GM19324 (cell line): ENCODE results near the gene DUS1L.

ENCODE experiments used
- ATAC-seq: cut with Tn5 transposase; IDR thresholded peaks from one replicate; pipeline ENCODE4 v1.9.1; 2021; ENCODE audit warnings: mild to moderate bottlenecking, moderate library complexity; ENCODE audit not compliant: unreplicated experiment, low FRiP score

The DUS1L gene

DNA sequence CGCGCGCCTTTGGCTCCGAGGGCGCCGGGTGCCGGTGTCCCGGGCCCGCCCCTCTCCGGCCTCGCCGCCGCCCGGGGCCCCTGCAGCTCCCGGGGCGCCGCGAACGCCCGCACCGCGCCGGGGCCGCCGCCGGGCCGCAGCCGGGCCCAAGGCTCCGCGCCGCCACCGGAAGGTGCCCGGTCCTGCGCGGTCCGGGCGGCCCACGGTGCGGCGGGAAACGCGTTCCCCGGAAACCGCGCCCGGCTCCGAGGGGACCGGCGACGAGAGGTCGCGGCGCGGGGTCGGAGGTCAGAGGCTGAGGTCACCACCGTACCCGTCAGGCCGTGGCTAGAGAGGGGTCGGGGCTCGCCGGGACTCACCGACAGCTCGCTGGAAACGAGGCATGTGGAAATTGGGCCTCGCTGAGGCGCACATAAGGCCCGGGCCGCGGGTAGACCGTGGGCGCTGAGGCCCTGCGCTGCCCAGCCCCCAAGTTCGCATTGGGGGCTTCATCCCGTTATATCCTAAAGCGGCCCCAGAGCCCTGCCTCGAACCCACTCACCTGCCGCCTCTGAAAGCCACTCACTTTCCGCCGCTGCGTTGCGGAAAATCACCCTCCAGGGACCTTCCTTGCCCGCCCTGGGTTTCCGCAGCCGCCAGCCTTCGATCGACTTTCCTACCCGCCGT is at the start of gene DUS1L:
Gene DUS1L (minus strand): TSS at position 167 of the 666 bp plus-strand sequence. CDS start 745 bp downstream, outside the sequence.
- ATAC-seq: peak; percentile 77

DNA sequence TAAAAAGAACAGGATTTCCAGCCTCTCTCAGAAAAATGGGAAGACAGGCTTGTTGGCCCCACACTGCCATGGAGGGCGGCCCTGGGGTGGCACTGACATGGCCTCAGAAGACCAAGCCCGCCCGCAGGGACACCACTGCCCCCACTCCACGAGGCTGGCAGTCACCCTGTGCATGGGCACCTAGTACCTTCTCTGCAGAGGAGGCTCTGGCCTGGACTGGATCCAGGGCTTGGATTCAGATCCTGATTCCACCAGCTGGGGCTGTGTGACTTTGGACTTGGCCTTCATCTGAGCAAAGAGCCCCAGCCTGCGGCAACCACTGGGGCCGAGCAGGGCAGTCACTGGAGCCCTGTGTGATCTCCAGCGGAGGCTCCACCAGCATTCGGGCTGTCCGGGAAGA is 49.3 kb upstream of the DUS1L start:
- ATAC-seq: no peak

DNA sequence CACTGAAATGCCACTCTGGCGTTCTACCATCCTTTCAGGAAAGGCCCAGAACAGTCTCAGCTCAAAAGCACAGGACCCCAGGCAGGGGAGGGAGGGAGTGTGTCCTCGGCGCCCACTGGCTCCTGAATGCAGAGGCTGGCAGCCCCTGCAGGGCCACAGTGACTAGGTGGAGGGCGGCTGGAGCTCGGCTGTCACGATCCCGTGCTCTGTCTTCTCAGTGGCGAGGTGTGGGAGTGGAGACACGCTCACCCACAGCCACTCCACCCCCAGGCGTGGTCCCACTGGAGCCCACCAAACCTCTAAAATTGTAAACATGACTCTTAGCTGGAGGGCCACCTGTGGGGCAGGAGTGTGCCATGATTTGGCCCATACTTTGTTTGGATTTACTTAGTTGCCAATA is 48.8 kb upstream of the DUS1L start:
- ATAC-seq: no peak

DNA sequence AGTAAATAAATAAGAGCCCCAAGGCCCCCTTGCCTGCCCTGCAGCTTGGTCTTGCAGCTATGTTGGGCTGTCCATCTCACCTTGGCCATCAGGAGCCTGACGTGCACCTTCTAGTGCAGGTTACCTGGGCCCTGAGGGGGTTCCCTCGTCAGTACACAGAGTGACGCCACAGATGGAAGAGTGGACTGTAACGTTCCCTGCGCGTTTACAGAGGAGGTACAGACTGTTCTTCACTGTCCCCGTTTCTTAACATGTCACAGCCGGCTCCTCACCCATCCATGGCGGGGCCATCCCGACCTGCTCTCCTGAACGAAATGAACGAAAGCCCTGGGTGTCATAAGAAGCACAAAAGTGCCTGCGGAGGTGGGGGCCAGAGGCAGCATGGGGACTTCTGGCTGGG is 48.3 kb upstream of the DUS1L start:
- no peak for ATAC-seq

DNA sequence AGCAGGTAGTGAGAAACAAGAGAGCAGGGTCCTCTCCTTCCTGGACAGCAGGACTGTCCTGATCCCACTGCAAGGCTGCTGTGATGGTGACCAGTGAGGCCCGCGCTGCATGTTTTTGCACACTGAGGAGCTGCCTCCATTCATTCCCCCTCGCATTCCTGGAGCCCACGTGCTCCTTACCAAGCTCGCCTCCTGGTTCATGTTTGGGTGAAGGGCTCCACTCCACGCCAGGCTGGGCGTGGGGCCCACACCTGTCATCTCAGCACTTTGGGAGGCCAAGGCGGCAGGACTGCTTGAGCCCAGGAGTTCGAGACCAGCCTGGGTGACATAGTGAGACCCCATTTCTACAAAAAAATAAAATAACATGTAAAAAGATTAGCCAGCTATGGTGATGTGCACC is 47.8 kb upstream of the DUS1L start:
- ATAC-seq: no peak

DNA sequence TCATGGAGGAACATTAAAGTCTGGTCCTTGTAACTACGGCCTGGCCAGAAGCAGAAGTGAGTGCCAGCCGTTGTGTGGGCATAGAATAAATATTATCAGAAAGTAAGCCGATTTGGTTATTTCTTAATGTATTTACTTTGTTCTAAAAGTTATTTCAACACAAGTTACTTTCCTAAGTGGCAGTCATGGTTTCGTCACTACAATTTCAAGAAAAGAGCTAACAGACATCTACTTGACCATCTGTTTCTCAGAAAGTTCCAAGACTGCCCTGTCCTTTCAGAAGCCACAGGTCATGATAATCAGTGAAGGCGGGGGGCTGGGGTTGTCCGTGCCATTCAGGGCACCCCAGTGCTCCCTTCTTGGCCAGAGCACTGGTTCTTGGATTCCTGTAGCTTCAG is 47.3 kb upstream of the DUS1L start:
- ATAC-seq: no peak

DNA sequence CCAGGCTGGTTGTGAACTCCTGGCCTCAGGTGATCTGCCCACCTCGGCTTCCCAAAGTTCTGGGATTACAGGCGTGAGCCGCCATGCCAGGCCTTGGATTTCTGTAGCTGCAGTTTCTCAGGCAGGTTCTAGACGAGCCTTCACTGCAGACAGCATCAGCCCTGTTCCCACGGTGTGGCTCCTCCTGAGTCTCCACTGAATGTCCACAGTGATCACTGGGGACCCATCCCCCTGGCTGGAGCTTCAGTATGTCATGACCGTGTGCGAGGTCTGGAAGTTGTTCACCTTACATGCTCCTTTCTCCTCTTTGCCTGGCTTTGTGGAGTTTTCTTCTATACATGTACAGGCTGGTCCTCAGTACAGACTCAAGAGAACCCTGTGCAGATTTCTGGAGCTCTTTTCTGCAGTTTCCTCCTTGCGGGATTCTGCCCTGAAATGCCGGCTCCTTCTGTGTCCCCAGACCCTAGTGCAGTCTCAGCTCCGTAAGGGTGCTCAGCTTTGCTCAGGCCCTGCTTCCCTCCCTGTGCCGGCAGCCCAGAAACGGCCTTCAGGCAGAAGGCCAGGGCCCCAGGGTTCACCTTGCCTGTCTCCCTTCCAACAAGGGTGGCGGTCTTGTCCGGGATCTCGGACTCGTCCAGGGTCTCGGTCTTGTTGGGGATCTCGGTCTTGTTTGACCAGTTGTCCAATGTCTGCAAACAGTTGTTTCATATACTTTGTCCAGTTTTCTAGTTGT is 46.7 kb upstream of the DUS1L start:
- ATAC-seq: no peak

DNA sequence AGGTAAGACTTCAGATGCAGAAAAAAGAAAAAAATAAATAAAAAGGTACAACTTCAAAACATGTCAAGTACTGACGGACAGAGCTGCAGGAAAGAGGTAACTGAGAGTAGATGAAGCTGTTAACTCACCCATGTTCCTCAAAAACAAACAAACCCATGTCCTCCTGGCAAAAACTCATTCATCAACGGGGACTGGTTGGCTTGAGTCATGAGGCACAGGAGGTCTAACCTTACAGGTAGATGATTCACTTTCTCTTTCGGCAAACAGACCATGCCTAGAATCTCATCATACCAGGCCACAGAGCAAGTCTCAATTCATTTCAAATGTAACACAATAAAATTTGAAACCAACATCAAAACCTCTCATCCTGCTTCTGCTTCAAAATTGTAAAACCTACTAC is 44.7 kb upstream of the DUS1L start:
- no peak for ATAC-seq

DNA sequence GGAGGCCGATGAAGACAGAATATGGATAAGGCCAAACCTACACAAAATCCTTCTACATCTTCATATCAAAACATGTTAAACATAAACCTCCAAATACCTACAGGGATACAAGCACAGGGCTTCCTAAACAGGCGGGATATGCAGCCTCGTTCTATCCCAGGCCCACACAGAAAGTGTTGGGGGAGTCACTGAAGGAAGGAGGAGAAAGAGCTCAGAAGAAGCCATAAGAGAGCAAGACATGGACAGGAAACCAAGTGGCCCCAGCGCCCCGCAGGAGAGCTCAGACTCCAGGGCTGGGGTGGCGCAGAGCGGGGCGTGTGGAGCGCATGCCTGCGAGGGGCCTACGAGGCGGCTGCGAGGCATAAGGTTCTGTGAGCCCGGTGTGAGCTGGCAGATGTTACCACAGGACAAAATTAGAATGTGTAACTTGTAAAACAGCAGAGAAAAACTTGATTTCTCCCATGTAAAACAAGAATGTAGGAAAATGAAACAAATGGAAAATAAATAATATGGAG is 43.4 kb upstream of the DUS1L start:
- no peak for ATAC-seq

DNA sequence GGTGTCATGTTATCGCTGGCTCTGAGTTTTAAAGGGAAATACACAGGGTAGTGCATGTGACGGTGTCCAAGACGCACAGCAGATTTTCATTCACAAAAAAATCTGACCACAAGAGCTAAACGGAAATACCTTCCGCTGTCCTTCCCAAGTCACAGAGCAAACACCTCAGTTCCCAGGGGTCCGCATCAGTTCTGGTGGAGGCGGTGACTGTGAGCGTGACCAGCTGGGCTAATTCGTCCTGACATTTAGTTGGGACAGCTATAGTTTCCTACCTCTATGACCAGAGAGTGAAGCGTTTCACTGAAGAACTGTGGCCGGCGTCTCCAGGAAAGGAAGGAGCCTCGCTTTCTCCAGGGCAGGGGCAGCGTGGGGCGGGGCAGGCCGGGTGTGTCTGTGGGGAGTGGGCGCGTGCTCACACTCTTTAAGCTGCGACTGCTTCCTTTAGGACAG is 42.9 kb upstream of the DUS1L start:
- ATAC-seq: no peak

DNA sequence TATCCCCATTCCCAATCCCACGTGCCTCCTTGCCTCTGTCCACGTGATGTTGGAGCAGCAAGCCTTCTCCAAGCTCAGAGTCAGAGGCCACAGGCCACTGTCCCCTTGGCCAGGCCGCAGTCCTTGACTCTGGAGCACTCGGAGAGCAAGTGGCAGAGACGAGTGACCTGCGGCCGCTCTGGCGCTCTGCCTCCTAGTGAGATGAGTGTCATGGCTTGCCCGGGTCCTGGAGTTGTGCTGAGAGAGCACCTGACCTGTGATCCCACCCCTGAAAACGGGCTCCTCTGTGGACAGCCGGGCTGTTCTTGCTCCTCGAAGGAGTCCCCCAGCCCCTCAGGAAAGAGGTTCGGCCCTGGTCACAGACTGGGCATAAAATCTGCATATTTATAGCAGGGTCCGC is 42.4 kb upstream of the DUS1L start:
- no peak for ATAC-seq

DNA sequence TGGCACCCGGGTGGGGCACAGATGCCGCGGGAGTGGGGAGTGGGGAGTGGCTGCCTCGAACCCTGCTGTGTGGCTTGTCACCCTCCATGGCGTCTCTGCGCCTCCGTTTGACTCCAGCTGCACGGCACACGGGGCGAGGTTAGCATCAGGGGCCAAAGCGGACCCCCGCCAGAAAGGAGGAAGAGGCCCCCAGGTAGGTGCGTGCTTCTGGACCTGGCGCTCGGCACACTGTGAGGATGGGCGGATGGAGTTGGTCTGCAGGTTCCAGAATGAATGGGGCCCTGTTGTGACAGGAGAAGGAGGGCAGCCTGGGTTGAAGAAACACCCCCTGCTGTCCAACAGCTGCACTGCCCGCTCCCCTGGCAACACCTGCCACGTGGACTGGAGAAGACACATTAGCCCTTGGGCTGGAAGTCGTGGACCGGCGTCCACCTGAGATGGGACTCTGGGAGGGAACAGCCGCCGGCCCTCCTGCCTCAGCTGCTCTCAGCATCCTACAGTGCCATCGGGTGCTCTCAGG is 41.8 kb upstream of the DUS1L start:
- ATAC-seq: no peak

DNA sequence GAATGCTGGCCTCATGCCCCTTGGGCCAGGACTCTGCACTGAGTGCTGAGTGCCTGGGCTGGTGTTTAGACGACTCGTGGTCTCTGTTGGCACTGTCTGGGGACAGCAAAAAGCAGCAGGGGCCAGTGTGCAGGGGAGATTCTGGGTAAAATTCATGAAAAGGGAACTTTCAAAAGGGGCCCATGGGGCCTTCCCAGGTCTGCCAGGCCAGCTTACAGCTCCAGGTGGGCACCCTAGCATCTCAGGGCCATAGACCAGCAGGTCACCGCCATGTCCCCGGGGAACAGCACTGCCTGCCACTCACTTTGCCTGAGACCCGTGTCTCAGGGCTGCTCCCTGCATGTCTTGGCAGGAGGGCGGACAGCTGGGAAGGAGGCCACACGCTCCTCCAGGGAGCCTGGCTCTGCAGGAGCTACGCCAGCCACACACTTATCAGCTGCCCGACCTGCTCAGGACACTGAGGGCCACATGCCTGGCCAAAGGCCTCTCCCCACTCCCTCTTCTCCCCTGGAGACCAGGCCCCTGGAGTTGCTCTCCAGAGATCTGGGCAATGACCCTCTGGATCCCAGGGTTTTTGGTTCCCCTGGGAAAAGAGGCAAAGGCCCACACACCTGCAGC is 41.2 kb upstream of the DUS1L start:
- ATAC-seq: peak; percentile 3

DNA sequence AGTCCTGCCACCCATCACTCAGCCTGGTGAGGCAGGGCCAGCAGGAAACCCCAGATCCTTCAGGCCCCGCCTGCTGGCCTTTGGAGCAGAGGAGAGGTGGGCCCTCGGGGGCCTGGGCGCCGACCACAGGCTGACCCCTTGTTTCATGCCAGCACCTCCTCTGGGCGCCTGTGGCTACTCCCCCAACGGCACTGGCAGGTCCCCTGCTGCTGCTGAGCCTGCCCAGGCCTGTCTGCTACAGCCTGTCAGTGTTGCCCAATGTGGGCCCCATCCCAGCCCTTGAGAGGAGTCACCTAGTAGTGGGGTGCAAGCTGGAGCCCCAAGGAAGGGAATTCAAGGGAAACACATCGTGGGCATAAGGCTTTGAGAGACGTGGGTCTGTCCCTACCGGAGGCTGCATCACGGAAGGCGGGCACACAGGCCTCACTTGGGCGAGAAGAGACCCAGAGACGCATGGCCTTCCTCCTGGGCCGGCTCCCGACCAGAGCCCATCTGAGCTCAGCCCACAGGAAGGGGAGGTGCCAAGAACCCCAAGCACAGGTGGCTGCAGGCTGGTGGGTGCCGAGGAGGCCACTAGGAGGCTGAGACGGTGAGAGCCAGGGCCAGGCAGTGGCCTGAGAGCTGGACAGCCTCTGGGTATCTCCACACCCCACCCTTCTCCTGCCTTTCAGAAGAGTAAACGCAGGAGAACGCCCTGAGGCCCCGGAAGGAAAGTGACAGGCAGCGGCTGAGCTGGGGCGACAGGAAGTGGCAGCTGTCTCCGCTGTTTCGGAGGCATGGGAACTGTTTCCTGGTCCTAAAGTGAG is 40.5 kb upstream of the DUS1L start:
- ATAC-seq: peak; percentile 72

DNA sequence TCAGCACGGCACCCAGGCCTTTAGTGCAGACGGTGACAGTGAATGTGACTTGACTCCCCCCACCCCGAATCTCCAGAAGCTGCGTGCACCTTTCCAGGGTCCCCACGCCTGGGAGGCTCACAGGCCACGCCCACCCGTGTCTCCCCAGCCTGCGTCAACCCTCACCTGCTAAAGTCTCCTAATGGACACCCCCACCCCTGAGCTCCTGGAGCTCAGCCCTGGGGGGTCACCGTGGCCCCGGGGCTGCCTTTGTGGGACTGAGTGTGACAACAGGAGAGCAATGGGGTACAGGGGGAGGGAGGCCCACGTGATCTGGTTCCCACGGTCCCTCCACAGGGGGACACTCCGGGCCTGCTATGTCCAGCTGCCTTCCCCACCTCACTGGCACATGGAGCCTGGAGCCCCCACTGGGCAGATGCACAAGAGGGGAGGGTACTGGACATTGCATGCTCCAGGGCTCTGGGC is 39.8 kb upstream of the DUS1L start:
- no peak for ATAC-seq

DNA sequence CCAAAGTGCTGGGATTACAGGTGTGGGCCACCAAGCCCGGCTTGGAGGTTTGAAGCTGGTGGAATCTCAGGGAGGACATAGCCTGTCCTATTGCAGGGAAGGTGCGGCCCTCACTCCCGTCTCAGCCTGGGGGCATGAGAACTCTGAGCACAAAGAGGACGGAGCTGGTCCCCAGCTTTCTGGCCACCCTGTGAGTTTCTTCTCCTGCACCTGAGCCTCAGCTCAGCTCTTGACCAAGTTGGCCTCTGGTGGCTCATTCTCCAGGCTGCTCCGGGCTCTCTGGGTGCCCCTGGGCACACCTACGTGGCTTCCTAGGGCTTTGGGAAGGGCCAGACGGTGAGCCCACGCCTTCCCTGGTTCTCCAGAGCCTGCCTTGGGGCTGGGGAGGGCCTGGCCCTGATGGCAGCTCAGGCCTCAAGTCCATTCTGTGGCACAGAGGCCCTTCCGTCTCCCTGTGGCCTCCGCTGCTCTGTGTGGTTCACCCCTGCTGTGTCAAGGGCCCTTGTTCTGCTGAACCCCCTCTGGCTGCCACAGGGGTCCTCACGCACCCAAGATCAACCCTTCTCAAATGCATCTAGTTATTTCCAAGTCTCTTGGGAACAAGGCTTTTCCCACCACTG is 39.3 kb upstream of the DUS1L start:
- ATAC-seq: no peak

DNA sequence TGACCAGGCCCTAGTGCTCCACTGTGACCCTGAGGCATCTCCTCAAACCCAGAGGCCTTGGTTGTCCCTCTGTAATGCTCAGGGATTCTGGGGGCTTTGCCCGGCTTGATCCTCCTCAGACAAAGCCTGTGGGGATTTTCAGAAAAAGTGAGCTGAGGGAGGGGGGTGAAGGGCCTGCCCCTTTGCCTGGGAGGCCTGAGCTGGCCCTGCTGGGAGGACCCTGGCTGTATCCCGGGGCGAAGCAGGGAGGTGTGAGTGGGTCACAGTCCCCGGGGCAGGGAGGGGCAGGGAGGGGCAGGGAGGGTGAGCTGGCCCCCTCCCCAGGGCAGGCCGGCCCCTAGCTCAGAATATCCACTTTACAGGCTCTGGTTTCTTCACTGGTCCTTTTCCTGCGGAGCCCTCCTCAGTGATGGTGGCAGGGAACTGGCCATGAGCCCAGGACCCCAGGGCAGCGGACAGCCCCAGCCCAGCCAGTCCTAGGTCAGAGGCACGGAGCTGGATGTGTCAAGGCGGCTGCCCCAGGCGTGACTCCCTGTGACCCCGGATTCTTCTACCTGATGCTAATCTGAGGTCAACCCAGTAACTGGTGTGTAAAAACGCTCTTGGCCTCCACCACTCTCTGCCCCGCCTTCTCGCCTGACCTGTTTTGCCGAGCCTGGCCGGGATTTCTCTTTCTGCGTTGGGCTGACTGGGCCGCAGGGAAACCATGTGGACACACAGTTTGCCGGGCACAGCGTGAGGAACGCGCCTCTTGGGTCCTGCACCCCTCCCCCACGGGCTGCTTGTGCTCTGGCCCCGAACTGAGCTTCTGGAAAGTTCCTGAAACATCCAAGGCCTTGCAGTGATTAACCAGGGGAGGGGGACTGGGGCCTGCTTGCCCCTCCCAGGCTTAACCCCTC is 38.2 kb upstream of the DUS1L start:
- no peak for ATAC-seq

DNA sequence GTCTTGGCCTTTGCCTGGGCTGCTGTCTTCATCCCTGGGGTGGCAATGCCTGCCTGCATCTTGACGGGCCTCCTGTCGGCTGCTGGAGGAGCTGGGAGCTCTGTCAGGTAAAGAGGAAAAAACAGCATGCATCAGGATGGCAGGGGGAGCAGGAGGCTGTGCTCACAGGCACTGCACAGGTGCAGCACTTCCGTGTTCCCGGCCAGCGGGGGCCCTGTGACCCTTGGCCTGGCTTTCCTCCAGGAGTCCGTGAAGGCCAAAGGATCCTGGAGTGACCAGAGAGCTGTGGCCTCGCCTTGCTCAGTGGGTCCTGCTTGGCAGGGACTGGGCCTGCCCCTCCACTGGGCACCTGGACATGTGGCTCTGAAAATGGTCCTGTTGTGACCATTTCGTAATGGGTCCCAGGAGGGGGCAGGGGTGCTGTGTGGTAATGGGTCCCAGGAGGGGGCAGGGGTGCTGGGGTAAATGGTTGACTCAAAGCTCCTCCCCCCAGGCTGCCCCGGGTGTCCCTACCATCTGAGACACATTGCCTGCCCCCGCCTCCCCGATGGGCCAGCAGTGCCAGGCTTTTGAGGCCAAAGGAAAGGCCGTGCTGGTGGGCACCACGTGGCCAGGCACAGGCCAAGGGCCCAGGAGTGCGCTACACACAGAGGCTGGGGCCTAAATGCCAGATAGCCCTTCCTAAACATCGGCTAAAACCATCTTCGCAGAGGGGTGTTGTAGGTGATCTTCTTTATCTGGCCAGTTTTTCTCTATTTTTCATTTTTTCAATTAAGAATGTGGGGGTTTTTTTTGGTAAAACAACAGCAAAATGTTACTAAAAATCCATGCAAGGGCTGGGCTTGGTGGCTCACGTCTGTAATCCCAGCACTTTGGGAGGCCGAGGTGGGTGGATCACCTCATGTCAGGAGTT is 36.4 kb upstream of the DUS1L start:
- no peak for ATAC-seq
